Measurements from ENCODE around the gene ACACB.

DNA sequence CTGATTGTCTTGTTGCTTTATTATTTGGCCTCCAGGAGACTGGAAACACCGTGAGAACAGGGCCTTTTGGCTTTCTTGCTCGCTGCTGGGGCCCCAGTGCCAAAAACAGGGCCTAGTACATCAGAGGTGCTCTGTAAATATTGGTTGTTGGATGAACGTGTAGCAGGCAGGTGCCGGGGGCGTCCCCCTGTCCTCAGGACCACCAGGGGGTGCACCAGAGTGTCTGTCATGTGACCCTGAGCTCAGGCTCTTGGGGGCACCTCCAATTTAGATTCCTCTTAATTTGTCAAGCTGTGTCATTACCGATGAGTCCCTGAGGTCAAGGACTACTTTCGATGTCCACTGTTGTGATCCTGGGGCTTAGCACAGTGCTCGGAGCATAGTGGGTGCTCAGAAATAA lies 87.1 kb downstream of the ACACB start:
- TF ChIP-seq, protein P1, sequence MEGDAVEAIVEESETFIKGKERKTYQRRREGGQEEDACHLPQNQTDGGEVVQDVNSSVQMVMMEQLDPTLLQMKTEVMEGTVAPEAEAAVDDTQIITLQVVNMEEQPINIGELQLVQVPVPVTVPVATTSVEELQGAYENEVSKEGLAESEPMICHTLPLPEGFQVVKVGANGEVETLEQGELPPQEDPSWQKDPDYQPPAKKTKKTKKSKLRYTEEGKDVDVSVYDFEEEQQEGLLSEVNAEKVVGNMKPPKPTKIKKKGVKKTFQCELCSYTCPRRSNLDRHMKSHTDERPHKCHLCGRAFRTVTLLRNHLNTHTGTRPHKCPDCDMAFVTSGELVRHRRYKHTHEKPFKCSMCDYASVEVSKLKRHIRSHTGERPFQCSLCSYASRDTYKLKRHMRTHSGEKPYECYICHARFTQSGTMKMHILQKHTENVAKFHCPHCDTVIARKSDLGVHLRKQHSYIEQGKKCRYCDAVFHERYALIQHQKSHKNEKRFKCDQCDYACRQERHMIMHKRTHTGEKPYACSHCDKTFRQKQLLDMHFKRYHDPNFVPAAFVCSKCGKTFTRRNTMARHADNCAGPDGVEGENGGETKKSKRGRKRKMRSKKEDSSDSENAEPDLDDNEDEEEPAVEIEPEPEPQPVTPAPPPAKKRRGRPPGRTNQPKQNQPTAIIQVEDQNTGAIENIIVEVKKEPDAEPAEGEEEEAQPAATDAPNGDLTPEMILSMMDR (conservative IDR thresholded peaks at IDR 0.05; ENCODE audit: low read depth, low read length), result no peak
- no peak for TF ChIP-seq EZH2 (IDR thresholded peaks at IDR 0.05; ENCODE audit: borderline replicate concordance, low read depth, low read length, poor library complexity, severe bottlenecking)

Measured in A673 (cell line).